GM21390 (cell line): ENCODE measurements around the gene GULP1.
"Not testable (repeated sequence)": the region's sequence is repeated elsewhere in the genome, so short reads cannot be mapped to it uniquely, and the experiment has no call there.

ENCODE experiments used
- ATAC-seq: cut with Tn5 transposase; IDR thresholded peaks from one replicate; pipeline ENCODE4 v1.9.1; 2021; ENCODE audit not compliant: unreplicated experiment

Gene GULP1

DNA sequence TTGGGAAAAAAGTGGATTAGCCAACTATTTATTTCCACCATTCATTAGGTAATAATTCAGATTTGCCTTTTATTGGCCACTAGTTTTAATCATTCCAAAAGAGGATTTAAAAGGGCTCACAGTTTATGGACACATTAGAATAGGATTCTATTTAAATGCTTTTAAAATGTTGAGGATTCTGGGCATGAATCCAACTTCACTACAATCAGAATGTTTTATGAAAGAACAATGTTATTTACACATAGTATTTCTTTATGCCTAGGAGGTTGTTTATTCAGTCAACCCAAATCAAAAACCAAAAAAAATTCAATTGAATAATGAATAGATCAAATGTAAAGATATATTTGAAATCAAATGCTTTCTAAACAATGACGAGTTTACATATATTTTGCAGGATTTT is 232.2 kb downstream of the GULP1 start:
- no peak for ATAC-seq

- peak; percentile 89 for ATAC-seq
These were observed 232.9 kb downstream of the GULP1 start for GRCh38 chr2:188524519-188525113.

DNA sequence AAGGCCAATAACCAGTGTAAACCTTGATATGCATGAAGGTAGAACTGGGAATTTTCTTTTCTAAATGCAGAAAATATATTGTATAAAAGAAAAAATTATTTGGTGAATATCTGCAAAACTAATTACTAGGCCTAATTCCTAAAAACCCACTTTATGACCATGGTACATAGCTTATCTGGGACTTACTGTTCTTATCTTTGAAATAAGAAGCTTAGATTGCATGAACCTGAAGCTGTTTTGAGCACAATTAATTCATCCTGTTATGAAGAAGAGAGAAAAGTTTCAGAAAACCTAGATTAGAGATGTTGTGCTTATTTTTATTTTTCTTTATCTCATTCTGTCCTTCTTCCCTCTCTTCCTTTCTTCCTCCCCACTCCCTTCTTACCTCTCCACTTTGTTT is 235.0 kb downstream of the GULP1 start:
- ATAC-seq = no peak

DNA sequence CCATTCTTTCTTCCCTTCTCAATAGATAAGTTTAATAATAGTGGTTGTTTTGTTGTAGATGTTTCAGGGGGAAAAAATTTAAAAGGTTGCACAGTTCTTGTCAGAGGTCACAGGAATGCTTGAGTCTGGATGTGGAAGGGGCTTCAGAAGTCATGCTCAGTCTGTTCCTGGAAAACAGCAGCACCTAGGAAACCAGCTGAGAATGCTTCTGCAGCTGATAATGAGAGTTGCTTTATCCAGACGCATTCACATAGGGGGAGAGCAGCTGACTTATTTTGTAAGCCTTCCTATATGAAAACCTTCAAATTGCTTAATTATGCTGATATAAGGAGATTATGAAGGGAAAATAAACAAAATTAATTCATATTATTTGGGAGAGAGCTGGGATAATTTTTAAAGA is 235.5 kb downstream of the GULP1 start:
- ATAC-seq = no peak

- ATAC-seq = no peak
These were observed 235.9 kb downstream of the GULP1 start for GRCh38 chr2:188527581-188527993.

- ATAC-seq = no peak
These were observed 238.0 kb downstream of the GULP1 start for GRCh38 chr2:188529710-188530109.

GRCh38 chr2:188534875-188535274 is 243.2 kb downstream of the GULP1 start:
- no peak for ATAC-seq

DNA sequence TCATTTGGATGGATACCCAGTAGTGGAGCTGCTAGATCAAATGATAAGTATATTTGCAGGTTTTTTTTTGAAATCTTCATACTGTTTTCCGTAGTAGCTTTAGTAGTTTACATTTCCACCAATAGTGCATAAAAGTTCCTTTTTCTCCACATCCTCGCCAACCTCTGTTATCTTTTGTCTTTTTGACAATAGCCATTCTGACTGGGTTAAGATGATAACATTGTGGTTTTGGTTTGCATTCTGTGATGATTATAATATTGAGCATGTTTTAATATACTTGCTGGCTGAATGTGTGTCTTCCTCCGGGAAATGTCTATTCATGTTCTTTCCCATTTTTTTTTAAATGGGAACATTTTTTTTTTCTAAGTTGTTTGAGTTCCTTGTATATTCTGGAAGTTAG is 260.0 kb downstream of the GULP1 start:
- no peak for ATAC-seq

DNA sequence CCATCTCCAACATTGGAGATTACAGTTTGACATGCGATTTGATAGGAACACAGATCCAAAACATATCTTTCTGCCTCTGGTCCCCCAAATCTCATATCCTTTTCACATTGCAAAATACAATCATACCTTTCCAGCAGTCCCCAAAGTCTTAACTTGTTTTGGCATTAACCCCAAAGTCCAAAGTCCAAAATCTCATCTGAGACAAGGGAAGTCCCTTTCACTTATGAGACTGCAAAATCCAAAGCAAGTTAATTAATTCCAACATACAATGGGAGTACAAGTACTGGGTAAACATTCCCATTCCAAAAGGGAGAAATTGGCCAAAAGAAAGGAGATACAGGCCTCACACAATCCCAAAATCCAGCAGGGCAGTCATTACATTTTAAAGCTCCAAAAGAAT is 265.4 kb downstream of the GULP1 start:
- ATAC-seq = no peak

DNA sequence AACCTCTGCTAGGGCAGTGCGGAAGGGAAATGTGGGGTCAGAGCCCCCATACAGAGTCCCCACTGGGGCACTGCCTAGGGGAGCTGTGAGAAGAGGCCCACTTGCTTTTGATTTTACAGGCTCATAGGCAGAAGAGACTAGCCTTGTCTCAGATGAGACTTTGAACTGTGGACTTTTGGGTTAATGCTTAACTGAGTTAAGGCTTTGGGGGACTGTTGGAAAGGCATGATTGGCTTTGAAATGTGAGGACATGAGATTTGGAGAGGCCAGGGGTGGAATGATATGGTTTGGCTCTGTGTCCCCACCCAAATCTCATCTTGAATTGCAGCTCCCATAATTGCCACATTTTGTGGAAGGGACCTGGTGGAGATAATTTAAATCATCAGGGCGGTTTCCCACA is 267.8 kb downstream of the GULP1 start:
- not testable (repeated sequence) for ATAC-seq

DNA sequence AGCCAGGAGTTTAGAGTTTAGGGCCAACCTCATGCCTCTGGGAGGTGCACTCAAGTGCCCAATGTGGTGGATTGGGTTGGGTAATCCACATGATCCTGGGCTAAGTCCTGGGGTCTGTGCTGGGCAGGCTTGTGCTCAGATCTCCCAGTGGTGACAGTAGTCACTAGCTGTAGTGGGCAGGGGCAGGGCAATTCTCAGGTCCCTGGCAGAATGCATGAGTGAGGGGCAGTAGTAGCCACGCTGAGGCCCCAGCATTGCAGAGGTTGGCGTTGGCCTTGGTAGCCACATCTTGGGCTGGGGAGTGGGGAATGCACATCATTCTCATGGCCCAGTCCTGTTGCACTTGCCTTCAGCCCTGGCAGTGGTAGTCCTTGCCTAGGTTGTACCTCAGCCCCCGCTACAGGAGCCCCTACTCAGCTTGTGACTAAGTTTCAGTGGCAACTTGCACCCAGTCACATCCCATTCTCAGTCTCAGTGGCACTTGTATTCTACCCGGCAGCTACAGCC is 269.9 kb downstream of the GULP1 start:
- ATAC-seq = no peak

- ATAC-seq = no peak
These were observed 277.9 kb downstream of the GULP1 start for GRCh38 chr2:188569431-188570165.

- no peak for ATAC-seq
These were observed 278.7 kb downstream of the GULP1 start for GRCh38 chr2:188570370-188570769.

- no peak for ATAC-seq
These were observed 280.0 kb downstream of the GULP1 start for GRCh38 chr2:188571543-188572303.

GRCh38 chr2:188572592-188572991 is 280.9 kb downstream of the GULP1 start:
- ATAC-seq = no peak

- ATAC-seq = no peak
These were observed 281.8 kb downstream of the GULP1 start for GRCh38 chr2:188573453-188573852.

GRCh38 chr2:188576006-188576405 is 284.3 kb downstream of the GULP1 start:
- no peak for ATAC-seq

DNA sequence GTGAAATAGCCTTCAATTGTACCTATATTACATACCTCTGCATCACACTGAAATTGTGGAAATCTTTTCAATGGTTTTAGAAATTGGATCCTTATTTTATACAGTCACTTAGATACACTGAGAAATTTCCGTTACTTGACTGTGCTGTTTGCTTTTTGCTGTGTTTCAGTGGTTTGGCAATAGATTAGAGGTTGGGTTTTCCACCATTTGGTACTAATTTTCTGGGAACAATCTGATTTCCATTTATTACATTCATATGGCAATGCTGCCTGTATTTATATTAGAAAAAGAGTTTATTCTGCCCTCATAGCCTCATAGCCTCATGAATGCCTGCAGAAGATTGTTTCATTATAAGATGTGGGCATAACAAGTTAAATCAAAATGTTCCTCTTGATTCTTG is 285.0 kb downstream of the GULP1 start:
- ATAC-seq = no peak

- no peak for ATAC-seq
These were observed 285.6 kb downstream of the GULP1 start for GRCh38 chr2:188577231-188577630.

DNA sequence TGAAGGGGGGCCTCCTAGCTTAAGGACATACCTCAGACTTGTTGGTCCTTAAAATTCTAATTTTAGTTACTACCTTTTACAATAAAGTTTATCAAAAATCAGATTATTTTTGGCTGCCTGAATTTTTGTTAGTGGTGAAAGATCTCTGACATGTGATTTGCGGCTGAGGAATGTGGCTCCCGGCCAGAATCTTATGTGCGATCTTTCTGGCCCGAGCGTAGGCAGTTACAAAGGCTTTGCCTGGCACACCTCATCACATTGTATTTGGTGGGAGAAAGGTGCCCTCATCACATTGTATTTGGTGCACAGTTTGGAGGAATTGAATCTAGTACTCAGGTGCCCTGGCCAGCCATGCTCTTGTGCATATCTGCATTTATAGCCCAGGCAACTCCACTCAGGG is 289.1 kb downstream of the GULP1 start:
- no peak for ATAC-seq

DNA sequence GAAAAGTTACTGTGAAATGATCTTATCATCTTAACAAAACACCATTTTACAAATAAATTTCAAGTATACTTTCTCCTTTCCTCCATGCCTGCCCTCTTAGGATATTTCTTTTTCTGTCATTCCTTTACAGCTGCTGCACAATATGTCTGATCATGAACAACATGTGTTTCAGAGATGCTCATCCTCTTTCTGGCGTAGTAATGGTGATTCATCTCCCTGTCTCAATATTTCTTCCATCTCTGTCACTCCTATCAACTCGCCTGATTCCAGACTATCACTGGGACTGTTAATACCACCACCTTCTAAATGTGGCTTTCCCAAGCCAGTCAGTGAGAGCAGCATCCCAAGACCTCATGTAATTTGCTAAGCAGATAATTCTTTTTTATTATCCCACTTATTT is 290.5 kb downstream of the GULP1 start:
- no peak for ATAC-seq

DNA sequence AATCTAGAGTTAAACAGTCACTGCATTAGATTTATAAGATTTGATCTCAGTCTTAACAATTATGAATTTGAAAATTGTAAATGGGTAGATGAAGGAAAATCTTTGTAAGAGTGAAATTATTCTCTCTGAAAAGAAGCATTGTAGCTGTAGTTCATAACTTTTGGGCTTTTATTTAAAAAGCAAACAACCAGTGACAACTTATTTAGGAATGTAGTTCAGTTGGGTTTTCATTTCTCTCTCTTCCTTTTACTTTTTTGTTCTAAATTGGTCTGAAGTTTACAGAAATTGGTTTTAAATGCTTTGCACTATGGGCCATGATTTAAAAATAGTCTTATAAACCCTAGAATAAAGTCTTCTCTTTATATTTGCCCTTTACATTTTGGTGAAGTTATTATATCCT is 296.6 kb downstream of the GULP1 start:
- no peak for ATAC-seq
